SU-DHL-6 (cell line): Measurements from ENCODE around the gene CSHL1.
"Not testable (repeated sequence)": the region's sequence is repeated elsewhere in the genome, so short reads cannot be mapped to it uniquely, and the experiment has no call there.

Experiments used
- CTCF ChIP-seq: fragments of 200-600 bp; sonication (generic); IDR thresholded peaks from one replicate; pipeline ENCODE4 v1.5.1; 2017; ENCODE audit warnings: antibody characterized with exemption, mild to moderate bottlenecking, low read length, moderate library complexity; ENCODE audit not compliant: insufficient read depth, poor library complexity, severe bottlenecking
- EZH2phosphoT487 ChIP-seq: fragments of 200-600 bp; sonication (generic), shearing (Covaris generic); conservative IDR thresholded peaks from 2 replicates; pipeline ENCODE4 v1.6.1; 2018; ENCODE audit warnings: mild to moderate bottlenecking, antibody characterized with exemption, low read length, moderate library complexity, mixed read lengths

- not testable (repeated sequence) for TF ChIP-seq CTCF, EZH2phosphoT487
Measured at GRCh38 chr17:63871646-63872365, 39.3 kb downstream of the CSHL1 start.
